BE2C (cell line): ENCODE data around the gene NMNAT1.
"Not testable (repeated sequence)": the region's sequence is repeated elsewhere in the genome, so short reads cannot be mapped to it uniquely, and the experiment has no call there.

Source experiments
- DNase-seq: peaks from one replicate; pipeline ENCODE4 v3.0.0-alpha.2; 2020
- H3K27me3 ChIP-seq: fragments of 250-450 bp; sonication (Bioruptor Pico); 2 replicates; pipeline ENCODE4 v1.5.1; 2020; ENCODE audit warnings: mild to moderate bottlenecking
- H3K36me3 ChIP-seq: fragments of 250-450 bp; sonication (Bioruptor Pico); 2 replicates; pipeline ENCODE4 v1.5.1; 2020; ENCODE audit warnings: mild to moderate bottlenecking
- H3K4me1 ChIP-seq: fragments of 250-450 bp; sonication (Bioruptor Pico); 2 replicates; pipeline ENCODE4 v1.5.1; 2020
- H3K4me3 ChIP-seq: 2 replicates; pipeline ENCODE4 v1.5.1; 2011; ENCODE audit warnings: low read depth, low read length
- H3K9me3 ChIP-seq: fragments of 250-450 bp; sonication (Bioruptor Pico); 2 replicates; pipeline ENCODE4 v1.5.1; 2020
- TF ChIP-seq, protein P1 (sequence below): IDR thresholded peaks from 2 replicates; pipeline ENCODE4 v1.5.1; 2012; ENCODE audit warnings: mild to moderate bottlenecking, low read depth, low read length

NMNAT1 gene

DNA sequence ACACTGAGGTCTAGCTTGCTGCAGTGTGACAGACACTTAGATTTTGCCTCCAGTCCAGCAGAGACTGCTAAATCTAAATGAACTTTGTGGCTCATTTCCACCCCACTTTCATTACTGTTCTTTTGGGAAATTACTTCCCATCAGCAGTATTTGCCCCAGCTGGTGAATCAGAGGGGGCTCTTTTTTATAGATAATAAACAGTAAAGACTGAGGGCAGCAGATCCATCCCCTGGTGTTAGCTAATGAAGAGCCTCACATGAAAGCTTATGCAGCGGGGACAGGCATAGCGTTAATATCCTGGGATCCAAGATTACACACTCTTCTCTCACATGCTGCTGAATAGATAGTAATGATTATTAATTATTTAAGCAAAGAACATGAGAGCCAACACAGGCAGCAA lies 26.8 kb upstream of the NMNAT1 start:
- no peaks in the 10 kb centered on the region for H3K9me3 ChIP-seq
- no peaks in the 10 kb centered on the region for H3K36me3 ChIP-seq
- TF ChIP-seq, protein P1, sequence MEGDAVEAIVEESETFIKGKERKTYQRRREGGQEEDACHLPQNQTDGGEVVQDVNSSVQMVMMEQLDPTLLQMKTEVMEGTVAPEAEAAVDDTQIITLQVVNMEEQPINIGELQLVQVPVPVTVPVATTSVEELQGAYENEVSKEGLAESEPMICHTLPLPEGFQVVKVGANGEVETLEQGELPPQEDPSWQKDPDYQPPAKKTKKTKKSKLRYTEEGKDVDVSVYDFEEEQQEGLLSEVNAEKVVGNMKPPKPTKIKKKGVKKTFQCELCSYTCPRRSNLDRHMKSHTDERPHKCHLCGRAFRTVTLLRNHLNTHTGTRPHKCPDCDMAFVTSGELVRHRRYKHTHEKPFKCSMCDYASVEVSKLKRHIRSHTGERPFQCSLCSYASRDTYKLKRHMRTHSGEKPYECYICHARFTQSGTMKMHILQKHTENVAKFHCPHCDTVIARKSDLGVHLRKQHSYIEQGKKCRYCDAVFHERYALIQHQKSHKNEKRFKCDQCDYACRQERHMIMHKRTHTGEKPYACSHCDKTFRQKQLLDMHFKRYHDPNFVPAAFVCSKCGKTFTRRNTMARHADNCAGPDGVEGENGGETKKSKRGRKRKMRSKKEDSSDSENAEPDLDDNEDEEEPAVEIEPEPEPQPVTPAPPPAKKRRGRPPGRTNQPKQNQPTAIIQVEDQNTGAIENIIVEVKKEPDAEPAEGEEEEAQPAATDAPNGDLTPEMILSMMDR = no peak
- DNase-seq = no peak
- no peaks in the 10 kb centered on the region for H3K4me1 ChIP-seq
- H3K27me3 ChIP-seq = no peaks in the 10 kb centered on the region
- no peak overlapping the region for H3K4me3 ChIP-seq

DNA sequence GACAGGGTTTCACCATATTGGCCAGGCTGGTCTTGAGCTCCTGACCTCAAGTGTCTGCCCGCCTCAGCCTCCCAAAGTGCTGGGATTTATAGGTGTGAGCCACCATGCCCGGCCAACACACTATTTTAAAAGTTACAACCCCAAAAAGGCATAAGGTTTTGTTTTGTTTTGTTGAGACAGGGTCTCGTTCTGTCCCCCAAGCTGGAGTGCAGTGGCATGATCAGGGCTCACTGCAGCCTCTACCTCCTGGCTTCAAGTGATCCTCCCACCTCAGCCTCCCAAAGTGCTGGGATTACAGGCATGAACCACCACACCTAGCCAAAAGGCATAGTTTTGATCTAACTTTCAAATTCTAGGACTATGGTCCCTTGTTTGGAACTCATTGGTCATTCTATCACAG lies 25.8 kb upstream of the NMNAT1 start:
- not testable (repeated sequence) for H3K4me1 ChIP-seq, H3K9me3 ChIP-seq, DNase-seq, H3K27me3 ChIP-seq, H3K4me3 ChIP-seq, H3K36me3 ChIP-seq

DNA sequence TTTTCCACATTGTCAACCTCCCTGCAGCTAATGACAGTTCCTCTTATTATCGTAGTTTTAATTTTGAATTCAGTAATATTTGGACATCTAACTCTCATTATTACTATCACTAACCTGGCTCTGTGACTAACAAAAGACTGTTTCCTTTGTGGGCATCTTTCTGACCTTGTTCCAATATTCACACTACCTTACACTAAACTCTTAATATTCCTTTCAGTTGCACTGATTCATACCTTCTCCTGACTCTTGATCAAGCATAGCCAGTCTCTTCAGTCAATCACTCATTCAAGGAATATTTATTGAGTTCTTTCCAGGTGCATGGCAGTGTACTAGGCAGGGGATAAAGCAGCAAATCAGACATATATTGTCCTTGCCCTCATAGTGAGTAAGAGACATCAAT lies 25.4 kb upstream of the NMNAT1 start:
- H3K36me3 ChIP-seq = no peaks in the 10 kb centered on the region
- TF ChIP-seq, protein P1 = no peak
- H3K4me3 ChIP-seq = no peak overlapping the region
- DNase-seq = no peak
- no peaks in the 10 kb centered on the region for H3K9me3 ChIP-seq
- H3K4me1 ChIP-seq = no peaks in the 10 kb centered on the region
- no peaks in the 10 kb centered on the region for H3K27me3 ChIP-seq

DNA sequence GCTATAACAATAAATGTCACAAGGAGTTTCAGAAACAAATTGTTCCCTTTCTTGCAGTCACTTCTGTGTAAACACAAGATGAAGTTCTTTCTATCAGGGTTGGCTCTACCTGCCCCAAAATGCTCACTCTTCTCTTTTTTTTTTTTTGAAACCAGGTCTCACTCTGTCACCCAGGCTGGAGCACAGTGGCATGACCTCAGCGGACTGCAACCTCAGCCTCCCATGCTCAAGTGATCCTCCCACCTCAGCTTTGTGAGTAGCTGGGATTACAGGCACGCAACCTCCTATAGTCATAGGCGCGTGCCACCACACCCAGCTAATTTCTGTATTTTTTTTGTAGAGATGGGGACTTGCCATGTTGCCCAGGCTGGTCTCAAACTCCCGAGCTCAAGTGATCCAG lies 22.7 kb upstream of the NMNAT1 start:
- H3K9me3 ChIP-seq = no peaks in the 10 kb centered on the region
- no peak for DNase-seq
- H3K4me3 ChIP-seq = no peak overlapping the region
- H3K27me3 ChIP-seq = no peaks in the 10 kb centered on the region
- no peaks in the 10 kb centered on the region for H3K4me1 ChIP-seq
- H3K36me3 ChIP-seq = no peaks in the 10 kb centered on the region
- TF ChIP-seq, protein P1 = no peak

DNA sequence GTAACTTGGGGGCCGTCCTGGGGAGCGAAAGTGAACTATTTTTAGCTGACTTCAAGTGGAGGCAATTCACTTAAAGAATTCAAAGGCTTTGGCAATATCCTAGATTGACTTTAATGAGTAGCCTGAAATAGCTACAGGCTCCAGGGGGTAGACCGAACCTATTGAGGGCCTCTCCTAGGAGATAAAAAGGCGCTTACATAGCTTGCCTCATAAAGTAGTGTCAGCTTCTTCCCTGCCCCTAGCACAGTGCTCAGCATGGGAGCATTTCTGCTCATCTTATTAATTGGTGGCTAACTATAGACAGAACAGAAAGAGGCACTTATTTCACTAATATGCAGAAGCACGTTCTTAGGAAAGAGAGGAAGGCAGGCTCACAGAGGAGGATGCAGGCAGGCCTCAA lies 20.9 kb upstream of the NMNAT1 start:
- H3K4me3 ChIP-seq = no peak overlapping the region
- H3K36me3 ChIP-seq = no peaks in the 10 kb centered on the region
- no peaks in the 10 kb centered on the region for H3K9me3 ChIP-seq
- H3K27me3 ChIP-seq = no peaks in the 10 kb centered on the region
- H3K4me1 ChIP-seq = no peaks in the 10 kb centered on the region
- TF ChIP-seq, protein P1 = no peak
- no peak for DNase-seq

DNA sequence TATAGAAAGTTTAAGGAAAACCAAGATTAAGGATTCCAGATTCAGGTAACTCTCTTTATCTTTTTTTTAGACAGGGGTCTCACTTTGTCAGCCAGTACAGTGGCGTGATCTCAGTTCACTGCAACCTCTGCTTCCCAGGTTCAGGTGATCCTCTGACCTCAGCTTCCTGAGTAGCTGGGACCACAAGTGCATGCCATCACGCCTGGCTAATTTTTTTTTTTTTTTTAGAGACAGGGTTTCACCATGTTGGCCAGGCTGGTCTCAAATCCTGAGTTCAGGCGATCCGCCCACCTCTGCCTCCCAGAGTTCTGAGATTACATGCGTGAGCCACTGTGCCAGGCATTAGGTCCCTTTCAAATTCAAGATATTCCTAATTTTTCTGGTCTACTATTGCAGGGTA lies 16.0 kb upstream of the NMNAT1 start:
- TF ChIP-seq, protein P1 = no peak
- Histone ChIP-seq H3K36me3 (no peaks in the 10 kb centered on the region), H3K9me3 (no peaks in the 10 kb centered on the region), H3K27me3 (no peaks in the 10 kb centered on the region), H3K4me1 (no peaks in the 10 kb centered on the region), H3K4me3 (no peak overlapping the region)
- no peak for DNase-seq
